Stimulated activated CD8-positive, alpha-beta memory T cell treated with anti-CD3 and anti-CD28 coated beads, Interleukin-4, amount 100 ng/mL, for 24 hours (primary cell): ENCODE results near the gene FOXP4.

Experiments used
- DNase-seq: peaks from one replicate; pipeline ENCODE4 v3.0.0-alpha.2; 2020; ENCODE audit warnings: low read depth

Gene FOXP4

GRCh38 chr6:41644297-41644879, 98.2 kb downstream of the FOXP4 start:
- no peak for DNase-seq

- no peak for DNase-seq
Measured at GRCh38 chr6:41645007-41645618, 98.9 kb downstream of the FOXP4 start.

- DNase-seq = no peak
Measured at GRCh38 chr6:41646026-41646795, 100.0 kb downstream of the FOXP4 start.

GRCh38 chr6:41647061-41647511, 100.9 kb downstream of the FOXP4 start:
- no peak for DNase-seq

- no peak for DNase-seq
Measured at GRCh38 chr6:41648070-41648585, 101.9 kb downstream of the FOXP4 start.

- no peak for DNase-seq
Measured at GRCh38 chr6:41648921-41649320, 102.7 kb downstream of the FOXP4 start.

- DNase-seq = no peak
Measured at GRCh38 chr6:41649596-41649995, 103.4 kb downstream of the FOXP4 start.

- DNase-seq = no peak
Measured at GRCh38 chr6:41650120-41650519, 103.9 kb downstream of the FOXP4 start.

GRCh38 chr6:41651246-41651961, 105.2 kb downstream of the FOXP4 start:
- no peak for DNase-seq
